ENCODE measurements around the gene NFATC4. TPM values are rescaled to one million over a fixed set of nuclear protein-coding genes. Genes with fewer than 3 reads are reported as not detected.
A peak's percentile ranks its signal among the peaks of the same experiment; 100 is the strongest.

Gene NFATC4
- total RNA-seq, 1 experiment from 2014 or later = 60.7 TPM

DNA sequence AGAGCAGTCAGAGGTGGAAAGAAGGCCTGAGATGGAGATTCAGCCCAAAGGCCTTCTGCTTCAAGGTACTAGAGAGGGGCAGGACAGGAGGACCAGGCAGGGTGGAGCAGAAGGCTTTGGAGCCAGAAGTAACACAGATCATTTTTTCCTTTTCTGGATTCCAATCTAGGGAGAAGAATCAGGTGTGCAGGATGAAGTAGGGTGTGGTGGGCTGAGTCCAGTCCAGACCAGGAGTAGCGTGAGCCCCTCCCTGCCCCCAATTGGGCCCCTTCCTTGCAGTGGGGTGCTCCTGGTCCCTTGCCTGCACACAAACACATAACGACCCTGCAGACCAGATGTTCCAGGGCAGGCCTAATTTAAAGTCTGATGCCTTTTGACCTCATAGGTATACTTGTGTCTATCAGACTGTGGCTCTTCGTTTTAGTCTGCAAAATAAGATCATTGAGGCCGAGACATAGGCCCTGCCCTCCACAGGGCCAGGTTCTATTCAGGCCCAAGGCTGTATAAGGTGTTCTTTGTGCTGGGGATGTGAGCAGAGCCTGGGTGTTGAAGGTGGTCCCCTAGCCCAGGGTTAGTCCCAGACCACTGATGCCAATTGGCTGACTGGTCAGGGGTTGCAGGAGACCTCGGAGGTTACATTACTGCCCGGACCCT is 29.8 kb downstream of the NFATC4 start (continued):
- TF ChIP-seq, protein P1, sequence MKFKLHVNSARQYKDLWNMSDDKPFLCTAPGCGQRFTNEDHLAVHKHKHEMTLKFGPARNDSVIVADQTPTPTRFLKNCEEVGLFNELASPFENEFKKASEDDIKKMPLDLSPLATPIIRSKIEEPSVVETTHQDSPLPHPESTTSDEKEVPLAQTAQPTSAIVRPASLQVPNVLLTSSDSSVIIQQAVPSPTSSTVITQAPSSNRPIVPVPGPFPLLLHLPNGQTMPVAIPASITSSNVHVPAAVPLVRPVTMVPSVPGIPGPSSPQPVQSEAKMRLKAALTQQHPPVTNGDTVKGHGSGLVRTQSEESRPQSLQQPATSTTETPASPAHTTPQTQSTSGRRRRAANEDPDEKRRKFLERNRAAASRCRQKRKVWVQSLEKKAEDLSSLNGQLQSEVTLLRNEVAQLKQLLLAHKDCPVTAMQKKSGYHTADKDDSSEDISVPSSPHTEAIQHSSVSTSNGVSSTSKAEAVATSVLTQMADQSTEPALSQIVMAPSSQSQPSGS (CRISPR knock-in tag; IDR thresholded peaks at IDR 0.05; ENCODE audit: borderline replicate concordance, low read depth) = no peak
- TF ChIP-seq CREM (CRISPR knock-in tag; IDR thresholded peaks at IDR 0.05) (no peak), GABPB1 (CRISPR knock-in tag; IDR thresholded peaks at IDR 0.05) (no peak), ETV6 (CRISPR knock-in tag; IDR thresholded peaks at IDR 0.05) (no peak), JUN (CRISPR knock-in tag; IDR thresholded peaks at IDR 0.05) (no peak), GTF2I (CRISPR knock-in tag; conservative IDR thresholded peaks at IDR 0.05) (no peak)

DNA sequence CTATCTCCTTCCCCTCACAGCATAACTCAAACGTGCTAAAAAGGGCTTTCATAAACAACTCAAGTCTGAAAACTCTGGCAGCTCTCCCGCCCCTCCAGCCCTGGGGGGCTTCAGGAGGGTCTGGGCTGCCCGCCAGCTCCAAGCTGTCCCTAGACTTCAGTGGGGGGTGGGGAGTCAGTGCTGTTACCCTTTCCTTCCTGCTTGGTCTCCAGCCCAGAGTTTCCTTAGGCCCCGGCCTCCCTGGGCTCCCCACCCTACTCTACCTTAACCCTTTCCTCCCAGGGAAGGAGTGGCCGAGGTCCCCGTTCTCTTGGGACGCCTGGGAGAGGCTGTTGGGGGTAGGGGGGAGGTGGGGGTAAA is 30.3 kb downstream of the NFATC4 start:
- Mint-ChIP-seq H3K27ac (no peak overlapping the region), H3K9me3 (no peaks in the 10 kb centered on the region), H3K36me3 (no peaks in the 10 kb centered on the region), H3K4me3 (peak overlapping the region; percentile 83), H3K27me3 (ENCODE audit: low read depth) (peaks cover 14% of the 10 kb centered on the region), H3K4me1 (peaks cover 48% of the 10 kb centered on the region)
- TF ChIP-seq, protein P2, sequence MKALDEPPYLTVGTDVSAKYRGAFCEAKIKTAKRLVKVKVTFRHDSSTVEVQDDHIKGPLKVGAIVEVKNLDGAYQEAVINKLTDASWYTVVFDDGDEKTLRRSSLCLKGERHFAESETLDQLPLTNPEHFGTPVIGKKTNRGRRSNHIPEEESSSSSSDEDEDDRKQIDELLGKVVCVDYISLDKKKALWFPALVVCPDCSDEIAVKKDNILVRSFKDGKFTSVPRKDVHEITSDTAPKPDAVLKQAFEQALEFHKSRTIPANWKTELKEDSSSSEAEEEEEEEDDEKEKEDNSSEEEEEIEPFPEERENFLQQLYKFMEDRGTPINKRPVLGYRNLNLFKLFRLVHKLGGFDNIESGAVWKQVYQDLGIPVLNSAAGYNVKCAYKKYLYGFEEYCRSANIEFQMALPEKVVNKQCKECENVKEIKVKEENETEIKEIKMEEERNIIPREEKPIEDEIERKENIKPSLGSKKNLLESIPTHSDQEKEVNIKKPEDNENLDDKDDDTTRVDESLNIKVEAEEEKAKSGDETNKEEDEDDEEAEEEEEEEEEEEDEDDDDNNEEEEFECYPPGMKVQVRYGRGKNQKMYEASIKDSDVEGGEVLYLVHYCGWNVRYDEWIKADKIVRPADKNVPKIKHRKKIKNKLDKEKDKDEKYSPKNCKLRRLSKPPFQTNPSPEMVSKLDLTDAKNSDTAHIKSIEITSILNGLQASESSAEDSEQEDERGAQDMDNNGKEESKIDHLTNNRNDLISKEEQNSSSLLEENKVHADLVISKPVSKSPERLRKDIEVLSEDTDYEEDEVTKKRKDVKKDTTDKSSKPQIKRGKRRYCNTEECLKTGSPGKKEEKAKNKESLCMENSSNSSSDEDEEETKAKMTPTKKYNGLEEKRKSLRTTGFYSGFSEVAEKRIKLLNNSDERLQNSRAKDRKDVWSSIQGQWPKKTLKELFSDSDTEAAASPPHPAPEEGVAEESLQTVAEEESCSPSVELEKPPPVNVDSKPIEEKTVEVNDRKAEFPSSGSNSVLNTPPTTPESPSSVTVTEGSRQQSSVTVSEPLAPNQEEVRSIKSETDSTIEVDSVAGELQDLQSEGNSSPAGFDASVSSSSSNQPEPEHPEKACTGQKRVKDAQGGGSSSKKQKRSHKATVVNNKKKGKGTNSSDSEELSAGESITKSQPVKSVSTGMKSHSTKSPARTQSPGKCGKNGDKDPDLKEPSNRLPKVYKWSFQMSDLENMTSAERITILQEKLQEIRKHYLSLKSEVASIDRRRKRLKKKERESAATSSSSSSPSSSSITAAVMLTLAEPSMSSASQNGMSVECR (CRISPR knock-in tag; IDR thresholded peaks at IDR 0.05; ENCODE audit: borderline replicate concordance) = no peak
- TF ChIP-seq, protein P3, sequence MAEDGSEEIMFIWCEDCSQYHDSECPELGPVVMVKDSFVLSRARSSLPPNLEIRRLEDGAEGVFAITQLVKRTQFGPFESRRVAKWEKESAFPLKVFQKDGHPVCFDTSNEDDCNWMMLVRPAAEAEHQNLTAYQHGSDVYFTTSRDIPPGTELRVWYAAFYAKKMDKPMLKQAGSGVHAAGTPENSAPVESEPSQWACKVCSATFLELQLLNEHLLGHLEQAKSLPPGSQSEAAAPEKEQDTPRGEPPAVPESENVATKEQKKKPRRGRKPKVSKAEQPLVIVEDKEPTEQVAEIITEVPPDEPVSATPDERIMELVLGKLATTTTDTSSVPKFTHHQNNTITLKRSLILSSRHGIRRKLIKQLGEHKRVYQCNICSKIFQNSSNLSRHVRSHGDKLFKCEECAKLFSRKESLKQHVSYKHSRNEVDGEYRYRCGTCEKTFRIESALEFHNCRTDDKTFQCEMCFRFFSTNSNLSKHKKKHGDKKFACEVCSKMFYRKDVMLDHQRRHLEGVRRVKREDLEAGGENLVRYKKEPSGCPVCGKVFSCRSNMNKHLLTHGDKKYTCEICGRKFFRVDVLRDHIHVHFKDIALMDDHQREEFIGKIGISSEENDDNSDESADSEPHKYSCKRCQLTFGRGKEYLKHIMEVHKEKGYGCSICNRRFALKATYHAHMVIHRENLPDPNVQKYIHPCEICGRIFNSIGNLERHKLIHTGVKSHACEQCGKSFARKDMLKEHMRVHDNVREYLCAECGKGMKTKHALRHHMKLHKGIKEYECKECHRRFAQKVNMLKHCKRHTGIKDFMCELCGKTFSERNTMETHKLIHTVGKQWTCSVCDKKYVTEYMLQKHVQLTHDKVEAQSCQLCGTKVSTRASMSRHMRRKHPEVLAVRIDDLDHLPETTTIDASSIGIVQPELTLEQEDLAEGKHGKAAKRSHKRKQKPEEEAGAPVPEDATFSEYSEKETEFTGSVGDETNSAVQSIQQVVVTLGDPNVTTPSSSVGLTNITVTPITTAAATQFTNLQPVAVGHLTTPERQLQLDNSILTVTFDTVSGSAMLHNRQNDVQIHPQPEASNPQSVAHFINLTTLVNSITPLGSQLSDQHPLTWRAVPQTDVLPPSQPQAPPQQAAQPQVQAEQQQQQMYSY (CRISPR knock-in tag; IDR thresholded peaks at IDR 0.05) = peak; percentile 97
- POLR2A ChIA-PET = interaction anchor here (0.6 to 2.0 kb wide), 5 partner anchors 15 to 155 kb away, joined by 3 to 7 read pairs (median 4); no protein-coding TSS in a partner anchor
- DNase-seq (ENCODE audit: low spot score) (peak; percentile 64), ATAC-seq (peak; percentile 56)
- CTCF ChIA-PET = interaction anchor here (0.8 to 4.3 kb wide), 16 partner anchors 9 to 379 kb away, joined by 3 to 66 read pairs (median 6); partner anchors contain the start of genes ADCY4, CBLN3, CIDEB and KHNYN

DNA sequence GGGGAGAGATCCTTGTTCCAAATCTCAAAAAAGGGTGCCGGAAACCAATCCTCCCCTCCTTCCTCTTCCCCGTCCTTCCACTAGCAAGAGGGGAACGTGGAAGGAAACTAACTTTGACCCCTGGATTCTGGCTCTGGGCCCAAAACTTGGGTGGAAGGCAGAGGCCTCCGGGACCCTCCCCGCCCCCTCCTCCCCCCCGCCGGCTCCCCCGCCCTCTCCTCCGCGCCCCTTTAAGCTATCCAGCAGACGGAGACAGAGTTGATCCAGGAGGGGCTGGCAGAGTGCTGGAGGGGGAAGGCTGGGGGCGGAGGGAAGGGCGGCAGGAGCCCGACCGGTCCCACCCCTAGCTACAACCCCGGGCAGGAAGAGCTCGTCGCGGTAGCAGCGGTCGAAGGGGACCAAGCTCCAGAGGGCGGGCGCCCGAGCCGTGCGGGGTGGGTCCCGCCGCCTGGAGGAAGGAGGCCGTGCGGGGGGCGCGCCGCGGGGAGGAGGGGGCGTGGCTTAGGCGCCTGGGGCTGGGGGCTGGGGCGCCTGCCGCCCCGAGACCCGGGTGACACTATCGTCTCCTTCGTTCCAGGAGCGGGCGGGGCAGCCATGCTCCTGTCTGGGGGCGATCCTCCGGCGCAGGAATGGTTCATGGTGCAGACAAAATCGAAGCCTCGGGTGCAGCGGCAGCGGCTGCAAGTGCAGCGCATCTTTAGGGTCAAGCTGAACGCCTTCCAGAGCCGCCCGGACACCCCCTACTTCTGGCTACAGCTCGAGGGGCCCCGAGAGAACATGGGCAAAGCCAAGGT is 30.9 kb downstream of the NFATC4 start, which contains the start of gene NYNRIN:
NYNRIN (plus strand) TSS at position 351 of the 794 bp plus-strand sequence; CDS start at position 595, 244 bp downstream.
- Mint-ChIP-seq H3K9me3 (no peaks in the 10 kb centered on the region), H3K4me3 (peak within 1 kb of the TSS; percentile 83), H3K36me3 (no peaks in the 10 kb centered on the region), H3K27ac (no peak within 1 kb of the TSS), H3K4me1 (peaks cover 53% of the 10 kb centered on the region), H3K27me3 (ENCODE audit: low read depth) (peaks cover 14% of the 10 kb centered on the region)
- ATAC-seq (peak; percentile 83), DNase-seq (ENCODE audit: low spot score) (peak; percentile 70)
- CTCF ChIA-PET = interaction anchor here (0.6 to 4.3 kb wide), 20 partner anchors 9 to 379 kb away, joined by 3 to 66 read pairs (median 4); partner anchors contain the start of genes ADCY4, CBLN3, CIDEB and KHNYN
- peak; percentile 44; the same call in 1 of the 2 replicates for TF ChIP-seq ZNF423 (CRISPR knock-in tag; IDR thresholded peaks at IDR 0.05)
- TF ChIP-seq, protein P1 (CRISPR knock-in tag; IDR thresholded peaks at IDR 0.05; ENCODE audit: borderline replicate concordance, low read depth) = no peak
- no peak for TF ChIP-seq FOXK1 (CRISPR knock-in tag; IDR thresholded peaks at IDR 0.05)
- no peak for TF ChIP-seq KAT7 (CRISPR knock-in tag; IDR thresholded peaks at IDR 0.05; ENCODE audit: borderline replicate concordance)
- POLR2A ChIA-PET = interaction anchor here (0.6 to 2.0 kb wide), 6 partner anchors 16 to 156 kb away, joined by 3 to 7 read pairs (median 4); no protein-coding TSS in a partner anchor
